HG03457 (cell line): ENCODE measurements around the gene BBIP1.
"Not testable (repeated sequence)": the region's sequence is repeated elsewhere in the genome, so short reads cannot be mapped to it uniquely, and the experiment has no call there.

Experiments used
- ATAC-seq: cut with Tn5 transposase; IDR thresholded peaks from one replicate; pipeline ENCODE4 v1.9.1; 2021; ENCODE audit warnings: moderate number of reproducible peaks; ENCODE audit not compliant: unreplicated experiment

The BBIP1 gene

DNA sequence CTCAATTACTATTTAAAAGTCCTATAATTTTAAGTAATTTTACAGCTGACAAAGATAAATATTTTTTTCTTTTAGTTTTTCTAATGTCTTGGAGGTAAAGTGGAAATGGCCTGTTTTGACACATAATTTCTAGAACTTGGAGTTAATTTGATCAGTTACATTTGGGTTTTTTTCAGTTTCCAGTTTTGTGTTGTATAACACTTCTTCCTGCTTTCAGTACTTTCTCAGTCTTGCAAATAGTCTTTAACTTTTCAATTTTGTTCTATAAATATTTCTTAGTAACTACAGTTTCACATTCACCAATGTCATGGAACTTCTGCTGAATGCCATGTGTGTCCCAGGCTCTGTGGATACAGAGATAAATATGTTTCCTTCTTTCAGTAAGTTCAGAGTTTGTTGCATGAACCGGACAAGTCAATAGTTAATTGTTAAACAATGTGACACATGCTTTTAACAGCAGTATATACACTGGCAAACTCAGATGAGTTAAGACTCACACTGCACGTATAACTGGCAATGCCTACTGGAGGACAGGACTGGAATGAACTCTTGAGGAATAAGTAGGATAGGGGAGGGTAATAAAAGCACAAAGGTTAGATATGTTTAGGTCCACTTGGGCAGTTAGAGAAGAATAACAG, 5.0 kb upstream of the BBIP1 start:
- ATAC-seq, result peak; percentile 23

DNA sequence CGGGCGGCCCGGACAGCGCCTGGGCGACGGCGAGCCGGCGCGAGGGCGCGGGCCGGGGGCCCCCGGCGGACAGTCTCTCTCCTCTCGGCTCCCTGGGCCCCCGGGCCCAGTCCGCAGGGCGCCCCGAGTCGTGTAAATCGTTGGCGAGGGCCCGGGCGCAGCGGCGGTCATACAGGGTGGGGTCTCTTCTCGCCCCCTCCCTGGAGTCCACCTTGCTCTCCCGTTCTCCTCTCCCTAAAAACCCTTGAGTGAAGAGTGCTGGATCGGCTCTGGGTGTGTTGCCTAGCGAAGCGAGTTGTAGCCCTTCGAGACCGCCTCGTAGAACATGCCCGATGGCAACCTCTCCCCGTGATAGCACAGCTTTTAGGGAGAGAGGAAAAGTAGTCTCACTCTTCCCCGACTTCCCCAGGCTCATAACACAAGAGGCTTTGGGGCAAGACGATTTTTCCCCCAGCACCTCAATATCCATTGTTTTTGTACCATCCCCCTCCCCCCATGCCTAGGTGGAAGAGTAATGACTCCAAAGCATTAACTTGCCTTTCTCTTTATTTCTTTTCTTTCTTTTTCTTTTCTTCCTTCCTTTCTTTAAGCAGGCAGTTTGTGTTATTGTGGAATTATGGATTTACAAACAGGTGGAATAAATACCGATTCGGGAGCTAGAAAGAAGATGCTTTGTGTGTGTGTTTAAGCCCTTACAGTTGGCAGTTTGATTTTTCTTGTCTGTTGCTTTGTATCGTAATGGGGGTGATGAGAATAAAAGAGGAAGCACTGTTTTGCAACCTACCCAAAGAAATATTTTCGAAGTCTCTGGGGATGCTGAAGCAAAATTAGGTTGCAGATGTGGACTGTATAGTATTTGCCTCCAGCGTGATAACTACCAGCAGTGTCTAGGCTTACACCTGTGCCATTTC, 1.2 kb upstream of the BBIP1 start:
- no peak for ATAC-seq

DNA sequence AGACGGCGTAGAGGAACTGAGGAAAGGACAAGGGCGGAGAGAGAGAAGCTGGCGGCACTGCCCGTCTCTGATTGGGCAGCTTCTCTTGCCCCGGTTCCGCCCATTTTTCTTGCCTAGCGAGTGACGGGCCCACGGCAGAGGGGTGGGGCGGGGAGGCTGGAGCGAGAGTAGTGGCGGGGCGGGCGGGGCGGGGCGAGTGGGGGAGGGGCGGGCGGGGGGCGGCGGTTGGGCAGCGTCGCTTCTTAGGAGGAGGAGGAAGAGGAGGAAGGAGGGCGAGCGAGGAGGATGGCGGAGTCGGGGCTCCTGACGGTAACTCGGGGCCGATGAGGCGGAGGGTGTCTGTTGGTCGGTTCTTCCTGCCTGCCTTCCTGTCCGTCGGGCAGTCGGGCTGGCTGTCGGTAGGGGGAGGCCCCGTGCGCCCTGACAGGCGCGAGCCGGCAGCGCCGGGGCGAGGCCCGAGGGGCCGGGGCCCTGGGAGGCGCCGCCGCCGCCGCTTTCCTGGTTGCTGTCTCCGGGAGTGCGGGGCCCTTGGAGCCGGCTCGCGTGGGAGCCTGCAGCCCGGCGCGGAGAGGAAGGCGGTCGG, 460 bp upstream of the BBIP1 start, which contains the start of gene SHOC2:
Gene SHOC2, plus strand, starts transcription at position 256 of the 583 bp plus-strand sequence. CDS start 44,755 bp downstream, outside the sequence.
- peak; percentile 7 for ATAC-seq

DNA sequence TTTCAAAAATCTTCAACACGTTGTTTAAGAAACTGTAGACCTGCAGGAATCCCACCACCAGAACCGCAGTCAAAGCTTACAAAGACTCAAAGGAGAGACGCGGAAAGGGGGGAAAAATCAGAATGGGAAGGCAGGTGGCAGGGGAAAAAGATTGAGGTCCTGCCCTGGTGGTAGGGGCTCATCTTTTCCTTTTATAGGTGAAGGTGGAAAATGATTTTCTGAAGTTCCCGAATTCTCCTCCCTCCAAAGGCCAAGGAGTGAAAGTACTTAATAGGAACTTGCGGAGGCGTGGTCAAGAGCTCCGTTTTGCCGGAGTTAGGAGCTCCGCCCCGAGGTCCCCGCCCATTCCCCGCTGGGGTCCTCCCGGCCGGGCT, 724 bp downstream of the BBIP1 start:
- no peak for ATAC-seq

DNA sequence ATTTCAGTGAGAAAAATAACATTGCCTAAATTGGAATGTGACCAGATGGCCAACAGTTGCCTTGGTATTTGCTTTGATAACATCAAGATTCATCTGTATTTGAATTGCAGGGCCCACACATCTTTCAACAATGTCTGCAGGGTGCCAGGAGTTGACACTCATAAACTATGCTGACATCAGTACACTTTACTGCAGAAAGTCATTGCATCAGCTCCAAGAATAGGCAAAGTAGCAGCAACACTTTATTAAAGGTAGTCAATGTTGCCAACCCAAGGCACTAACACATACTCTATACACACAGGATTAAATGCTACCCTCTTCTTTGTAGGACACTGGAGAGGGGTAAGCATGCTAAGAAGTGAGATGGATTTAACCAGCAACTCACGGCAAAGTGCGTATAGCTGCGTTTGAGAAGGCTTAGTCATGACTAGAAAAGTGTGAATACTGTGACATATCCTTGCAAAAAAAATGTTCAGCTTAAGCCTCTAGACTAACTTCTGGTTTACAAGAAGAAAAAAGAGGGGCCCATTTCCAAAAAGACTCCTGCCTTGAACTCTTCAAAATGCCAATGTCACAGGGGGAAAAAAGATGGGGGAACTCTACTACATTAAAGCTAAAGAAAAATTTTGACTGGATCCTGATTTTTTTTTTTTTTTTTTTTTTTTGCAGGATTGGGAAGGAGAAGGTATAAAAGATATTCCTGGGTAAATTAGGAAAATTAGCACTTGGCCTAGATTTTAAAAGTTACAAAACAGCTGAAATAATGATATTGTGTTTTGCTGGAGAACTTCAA, 2.2 kb downstream of the BBIP1 start:
- no peak for ATAC-seq

DNA sequence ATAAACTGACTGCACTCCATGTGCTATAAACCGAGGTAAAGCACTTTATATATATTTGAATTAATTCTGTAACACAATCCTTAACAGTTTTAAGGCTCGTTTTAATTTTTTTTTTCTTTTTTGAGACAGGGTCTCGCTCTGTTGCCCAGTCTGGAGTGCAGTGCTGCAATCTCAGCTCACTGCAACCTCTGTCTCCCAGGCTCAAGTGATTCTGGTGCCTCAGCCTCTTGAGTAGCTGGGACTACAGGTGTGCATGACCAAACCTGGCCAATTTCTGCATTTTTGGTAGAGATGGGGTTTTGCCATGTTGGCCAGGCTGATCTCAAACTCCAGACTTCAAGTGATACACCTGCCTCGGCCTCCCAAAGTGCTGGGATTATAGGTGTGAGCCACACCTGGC, 3.4 kb downstream of the BBIP1 start:
- not testable (repeated sequence) for ATAC-seq

DNA sequence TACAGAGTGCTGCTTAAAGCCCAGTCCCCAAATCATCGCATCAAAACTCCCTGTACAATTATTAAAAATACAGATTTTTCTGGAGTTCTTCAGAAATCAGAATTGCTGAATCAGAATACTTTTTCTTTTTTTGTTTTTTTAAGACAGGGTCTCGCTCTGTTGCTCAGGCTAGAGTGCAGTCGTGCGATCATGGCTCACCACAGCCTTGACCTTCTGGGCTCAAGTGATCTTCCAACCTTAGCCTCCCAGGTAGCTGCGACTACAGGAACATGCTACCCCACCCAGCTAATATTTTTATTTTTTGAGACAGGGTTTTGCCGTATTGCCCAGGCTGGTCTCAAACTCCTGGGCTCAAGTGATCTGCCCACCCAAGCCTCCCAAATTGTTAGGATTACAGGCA, 3.9 kb downstream of the BBIP1 start:
- ATAC-seq, result no peak

DNA sequence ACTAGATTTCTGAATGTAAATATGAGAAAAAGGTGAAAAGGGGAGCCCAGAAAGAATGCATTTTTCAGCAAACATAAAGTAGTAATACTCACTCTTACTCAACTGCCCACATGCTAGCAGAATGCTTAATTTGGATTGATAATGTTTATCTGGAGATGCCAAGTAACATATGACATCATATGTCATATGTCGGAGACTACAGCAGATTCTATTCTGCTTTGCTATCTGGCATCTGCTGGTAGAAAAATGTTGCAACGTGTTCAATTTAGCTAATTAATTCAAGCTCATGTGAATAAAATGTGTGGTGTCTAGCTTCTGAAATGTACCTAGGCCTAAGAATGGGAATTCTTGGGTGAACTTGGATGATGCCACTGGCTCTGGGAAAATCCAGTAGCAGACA, 4.5 kb downstream of the BBIP1 start:
- no peak for ATAC-seq

DNA sequence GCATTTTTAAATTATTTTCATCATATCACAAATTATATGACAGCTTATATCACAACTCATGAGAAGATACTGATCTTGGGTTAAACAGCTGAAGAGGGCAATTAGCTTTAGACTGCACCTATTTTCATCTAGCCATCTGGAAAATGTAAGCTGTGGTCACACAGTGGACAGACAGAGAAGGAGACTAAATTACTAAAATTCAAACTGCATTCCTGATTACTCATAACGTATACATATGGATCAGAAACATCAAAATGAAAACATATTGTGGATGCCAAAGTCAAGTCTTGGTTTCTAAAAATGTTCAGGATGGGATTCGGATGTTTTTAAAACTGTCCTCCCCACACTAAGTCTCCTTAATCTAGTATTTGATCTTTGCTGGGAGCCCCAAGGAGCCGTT, 6.6 kb downstream of the BBIP1 start:
- no peak for ATAC-seq

DNA sequence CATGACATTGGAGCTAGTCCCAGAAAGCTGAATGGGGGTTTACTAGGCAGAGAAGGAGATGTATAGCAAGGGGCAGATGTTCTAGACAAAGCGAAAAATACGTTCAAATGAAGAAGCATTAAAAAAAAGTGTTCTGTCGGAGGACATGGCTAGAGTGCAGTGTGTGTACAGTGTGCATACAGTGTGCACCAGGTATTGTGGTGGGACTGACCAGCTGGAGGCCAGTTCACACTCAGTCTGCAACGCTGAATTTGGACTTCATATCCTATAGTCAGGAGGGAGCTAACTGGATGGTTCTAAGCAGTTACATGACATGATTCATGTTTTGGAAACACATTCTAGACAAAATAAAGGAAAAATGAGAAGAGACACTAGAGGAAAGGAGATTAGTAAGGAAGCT, 8.8 kb downstream of the BBIP1 start:
- no peak for ATAC-seq

DNA sequence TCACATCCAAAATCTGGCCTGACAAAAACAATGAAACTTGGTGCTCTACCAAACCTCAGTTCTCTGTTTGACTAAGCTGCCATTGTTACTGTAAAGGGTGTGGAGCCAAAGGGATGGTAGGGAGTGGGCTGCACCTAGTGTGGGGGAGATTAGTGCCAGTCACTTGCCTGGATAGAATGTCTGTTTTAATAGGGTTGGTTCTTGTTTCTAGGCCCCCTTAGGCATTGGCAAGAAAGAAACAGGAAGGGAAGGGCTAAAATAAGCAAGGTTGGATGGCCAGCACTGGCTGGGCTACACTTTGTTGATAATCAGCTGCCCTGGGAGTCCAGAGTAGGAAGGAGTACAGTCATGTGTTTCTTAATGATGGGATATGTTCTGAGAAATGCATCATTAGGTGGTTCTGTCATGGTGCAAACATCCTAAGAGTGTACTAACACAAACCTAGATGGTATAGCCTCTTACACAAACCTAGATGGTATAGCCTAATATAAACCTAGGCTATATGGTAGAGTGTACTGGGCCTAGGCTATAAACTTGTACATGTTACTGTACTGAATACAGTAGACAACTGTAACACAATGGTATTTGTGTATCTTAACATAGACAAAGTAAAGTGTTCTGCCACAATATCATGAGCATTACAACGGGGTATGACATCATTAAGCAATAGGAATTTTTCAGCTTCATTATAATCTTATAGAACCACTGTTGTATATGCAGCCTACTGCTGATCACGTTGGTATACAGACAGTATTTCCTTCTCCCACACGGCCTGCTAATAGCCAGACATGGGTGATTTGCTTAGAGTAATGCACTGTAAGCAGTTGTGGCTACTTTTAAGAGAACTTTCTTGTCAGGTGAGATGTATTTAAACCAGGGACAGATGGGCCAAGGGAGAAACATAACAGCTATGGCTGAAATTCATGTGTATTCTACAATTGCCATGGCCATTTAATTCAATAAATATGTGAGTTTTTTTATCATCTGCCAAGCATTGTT, 15.4 kb downstream of the BBIP1 start:
- no peak for ATAC-seq

DNA sequence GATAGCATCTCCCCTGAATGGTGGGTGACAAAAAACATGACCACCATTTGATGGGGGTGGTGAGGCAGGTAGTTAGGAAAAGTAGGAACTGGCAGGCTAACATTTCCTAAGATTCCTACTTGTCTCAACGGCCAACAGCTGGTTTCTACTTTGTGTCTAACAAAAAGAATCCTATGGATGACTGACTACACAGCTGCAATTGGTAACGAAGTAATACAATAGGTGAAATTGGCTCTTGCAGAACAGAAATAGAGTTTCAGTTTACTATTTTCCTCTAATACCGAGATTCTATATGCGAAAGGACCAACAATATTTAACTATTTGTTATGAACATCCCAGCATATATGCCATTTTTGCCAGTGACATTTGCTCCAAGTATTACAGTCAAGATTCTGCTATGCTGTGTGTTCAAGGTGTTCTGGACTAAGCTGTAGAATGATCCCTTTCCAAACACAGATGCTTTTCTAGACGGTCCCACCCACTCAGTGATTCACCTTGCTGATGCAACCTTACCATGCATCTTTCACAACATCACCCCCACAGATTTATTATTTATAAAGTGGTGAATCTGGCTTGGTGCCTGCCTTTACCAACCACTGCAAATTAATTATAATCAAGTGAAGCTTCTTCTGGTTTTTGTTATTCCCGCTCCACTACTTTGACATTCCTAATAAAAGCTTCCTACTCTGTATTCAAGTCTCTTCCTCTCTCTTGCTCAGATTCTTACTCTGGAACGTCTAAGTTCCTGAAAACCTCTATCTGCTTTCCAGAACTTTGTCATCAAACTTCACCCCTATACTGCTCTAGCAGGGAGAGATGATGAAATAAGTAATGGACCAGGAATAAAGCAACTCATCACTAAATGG, 16.8 kb downstream of the BBIP1 start:
- ATAC-seq, result no peak

DNA sequence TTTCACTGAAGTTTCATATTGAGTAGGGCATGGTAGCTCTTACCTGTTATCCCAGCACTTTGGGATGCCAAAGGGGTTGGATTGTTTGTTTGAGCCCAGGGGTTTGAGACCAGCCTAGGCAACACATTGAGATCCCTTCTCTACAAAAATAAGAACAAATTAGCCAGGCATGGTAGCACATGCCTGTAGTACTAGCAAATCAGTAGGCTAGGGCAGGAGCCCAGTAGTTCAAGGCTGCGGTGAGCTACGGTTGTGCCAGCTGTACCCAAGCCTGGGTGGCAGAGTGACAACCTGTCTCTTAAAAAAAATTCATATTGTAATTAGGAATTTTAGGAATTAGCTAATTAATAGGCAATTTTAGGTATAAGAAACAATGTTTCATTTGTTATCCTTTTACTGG, 18.0 kb downstream of the BBIP1 start:
- ATAC-seq, result no peak

DNA sequence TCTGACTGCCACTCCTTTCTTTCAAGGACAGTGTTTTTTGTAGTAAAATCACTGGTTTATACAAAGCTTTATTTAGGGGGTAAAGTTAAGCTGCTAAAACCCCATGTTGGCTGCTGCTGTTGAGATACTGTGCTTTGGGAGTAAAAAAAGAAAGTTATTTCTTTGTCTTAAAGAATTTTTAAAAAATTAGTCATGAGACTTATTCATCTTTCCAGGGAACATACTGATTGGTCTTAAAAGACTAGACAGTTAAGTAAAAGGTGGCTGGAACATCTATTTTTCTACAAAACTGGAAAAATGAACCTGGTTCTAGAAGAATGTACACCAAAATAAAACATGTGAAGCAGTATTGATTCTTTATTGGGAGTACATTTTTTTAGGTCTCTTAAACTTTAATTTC, 20.6 kb downstream of the BBIP1 start:
- no peak for ATAC-seq

DNA sequence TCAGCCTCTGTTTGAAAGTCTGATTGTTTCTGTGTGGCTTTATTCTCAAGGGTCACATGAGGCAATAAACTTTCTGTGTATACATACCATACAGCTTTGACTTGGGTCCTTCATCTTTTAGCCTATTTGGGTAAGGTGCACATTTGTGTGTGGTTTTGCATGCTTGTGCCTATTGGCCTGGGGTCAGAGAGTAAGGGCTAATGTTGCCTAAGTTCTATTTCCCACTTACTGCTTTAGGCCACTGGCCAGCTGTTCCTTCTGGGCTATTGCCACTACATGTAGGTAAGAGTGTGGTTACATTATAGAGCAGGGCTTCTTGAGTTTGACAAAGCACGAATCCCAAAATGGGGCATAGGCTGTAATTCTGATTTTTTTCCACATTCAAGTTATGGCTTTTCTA, 21.8 kb downstream of the BBIP1 start:
- ATAC-seq, result no peak

DNA sequence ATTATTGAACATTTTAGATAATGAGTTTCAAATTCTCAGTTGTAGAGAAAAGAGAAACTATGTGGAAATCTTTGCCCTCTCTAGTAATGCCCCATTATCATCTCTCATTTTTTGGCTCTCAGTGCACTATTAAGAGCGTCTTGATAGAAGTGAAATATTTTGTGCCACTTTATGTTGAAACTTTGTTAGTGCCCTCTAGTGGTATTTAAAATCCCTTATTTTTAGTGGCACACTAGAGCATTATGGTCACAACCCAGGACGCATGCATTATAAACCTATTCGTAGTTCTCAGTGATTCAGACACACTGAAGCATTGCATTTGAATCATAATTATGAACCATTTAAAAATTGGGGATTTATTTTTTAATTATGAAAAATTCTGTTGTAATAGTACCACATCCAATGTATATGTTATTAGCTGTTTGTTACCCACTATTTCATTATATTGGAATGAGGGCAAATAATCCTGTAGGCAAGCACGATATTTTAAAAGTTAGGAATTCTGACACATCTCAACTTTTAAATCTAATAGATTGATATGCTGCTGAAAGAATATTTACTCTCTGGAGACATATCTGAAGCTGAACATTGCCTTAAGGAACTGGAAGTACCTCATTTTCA, 25.3 kb downstream of the BBIP1 start:
- ATAC-seq, result no peak

DNA sequence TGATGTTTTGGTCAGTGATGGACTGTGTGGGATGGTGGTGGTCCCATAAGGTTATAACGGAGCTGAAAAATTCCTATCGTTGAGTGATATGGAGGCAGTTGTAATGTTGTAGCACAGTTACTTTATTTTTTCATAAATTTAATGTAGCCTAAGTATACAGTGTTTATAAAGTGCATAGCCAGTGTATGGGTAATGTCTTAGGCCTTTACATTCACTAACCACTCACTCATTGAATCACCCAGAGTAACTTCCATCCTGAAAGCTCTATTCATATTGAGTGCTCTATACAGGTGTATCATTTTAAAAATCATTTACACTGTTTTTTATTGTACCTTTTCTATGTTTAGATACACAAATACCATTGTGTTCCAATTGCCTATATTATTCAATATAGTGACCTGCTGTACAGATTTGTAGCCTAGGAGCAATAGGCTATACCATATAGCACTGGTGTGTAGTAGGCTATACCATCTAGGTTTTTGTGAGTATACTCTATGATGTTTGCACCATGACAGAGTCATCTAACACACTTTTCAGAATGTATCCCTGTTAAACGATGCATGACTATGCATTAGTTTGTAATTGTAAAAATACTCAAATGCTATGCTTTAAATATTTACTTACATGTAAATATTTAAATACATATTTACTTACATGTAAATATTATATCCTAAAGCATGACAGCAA, 26.2 kb downstream of the BBIP1 start:
- ATAC-seq, result no peak

DNA sequence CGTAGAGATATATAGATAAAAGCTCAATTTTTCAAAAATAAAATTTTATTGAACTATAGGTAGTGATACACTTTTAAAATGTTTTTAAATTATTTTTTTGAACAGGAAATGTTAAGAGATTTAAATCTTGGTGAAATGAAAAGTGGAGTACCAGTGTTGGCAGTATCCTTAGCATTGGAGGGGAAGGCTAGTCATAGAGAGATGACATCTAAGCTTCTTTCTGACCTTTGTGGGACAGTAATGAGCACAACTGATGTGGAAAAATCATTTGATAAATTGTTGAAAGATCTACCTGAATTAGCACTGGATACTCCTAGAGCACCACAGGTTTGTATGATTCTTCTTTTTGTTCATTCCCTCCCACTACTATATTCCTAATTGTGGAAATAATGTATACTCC, 31.4 kb downstream of the BBIP1 start:
- no peak for ATAC-seq
